Astrocyte (in vitro differentiated cells and primary cell): Measurements from ENCODE around the gene SPATA31E1. TPM values are rescaled to one million over a fixed set of nuclear protein-coding genes. Genes with fewer than 3 reads are reported as not detected.
A peak's percentile ranks its signal among the peaks of the same experiment; 100 is the strongest.
"Not testable (repeated sequence)": the region's sequence is repeated elsewhere in the genome, so short reads cannot be mapped to it uniquely, and the experiment has no call there.

Source experiments
- DNase-seq: peaks from one replicate; pipeline ENCODE4 v3.0.0-alpha.2; 2010; ENCODE audit warnings: low read depth
- FAIRE-seq: peaks from 2 replicates; lab custom pipeline; 2011; peaks lifted over from hg19 to GRCh38; lab: Jason Lieb, UNC
- H2AFZ ChIP-seq: 2 replicates; pipeline ENCODE4 v1.6.0; 2012; ENCODE audit warnings: low read depth, low read length, inconsistent platforms
- H3K27ac ChIP-seq: 2 replicates; pipeline ENCODE4 v1.5.1; 2011; ENCODE audit warnings: low read depth, low read length, inconsistent platforms
- H3K27me3 ChIP-seq: 2 replicates; pipeline ENCODE4 v1.6.0; 2011; ENCODE audit warnings: low read length, inconsistent platforms; ENCODE audit not compliant: insufficient read depth
- H3K36me3 ChIP-seq: 2 replicates; pipeline ENCODE4 v1.5.1; 2011; ENCODE audit warnings: low read length, inconsistent platforms; ENCODE audit not compliant: insufficient read depth
- H3K4me1 ChIP-seq: 2 replicates; pipeline ENCODE4 v1.5.1; 2011; ENCODE audit warnings: low read length, inconsistent platforms; ENCODE audit not compliant: insufficient read depth
- H3K4me2 ChIP-seq: 2 replicates; pipeline ENCODE4 v1.6.0; 2012; ENCODE audit warnings: low read length, inconsistent platforms
- H3K4me3 ChIP-seq: 2 replicates; pipeline ENCODE4 v1.5.1; 2011; ENCODE audit warnings: low read depth, mild to moderate bottlenecking, low read length, inconsistent platforms; ENCODE audit not compliant: insufficient read depth
- H3K79me2 ChIP-seq: 2 replicates; pipeline ENCODE4 v1.6.0; 2012; ENCODE audit warnings: mild to moderate bottlenecking, low read length, inconsistent platforms; ENCODE audit not compliant: insufficient read depth
- H3K9ac ChIP-seq: 2 replicates; pipeline ENCODE4 v1.6.0; 2012; ENCODE audit warnings: mild to moderate bottlenecking, low read length, inconsistent platforms
- H3K9me3 ChIP-seq: 2 replicates; pipeline ENCODE4 v1.5.1; 2012; ENCODE audit warnings: low read depth, mild to moderate bottlenecking, low read length, inconsistent platforms; ENCODE audit not compliant: insufficient read depth
- H4K20me1 ChIP-seq: 2 replicates; pipeline ENCODE4 v1.6.0; 2012; ENCODE audit warnings: low read length, inconsistent platforms; ENCODE audit not compliant: insufficient read depth
- H3K27ac Mint-ChIP-seq: one replicate; pipeline ENCODE4 v1.8.0; 2021; ENCODE audit warnings: mild to moderate bottlenecking, mixed read lengths; ENCODE audit not compliant: unreplicated experiment
- H3K27me3 Mint-ChIP-seq: one replicate; pipeline ENCODE4 v1.8.0; 2021; ENCODE audit warnings: low read depth, mixed read lengths; ENCODE audit not compliant: unreplicated experiment
- H3K36me3 Mint-ChIP-seq: one replicate; pipeline ENCODE4 v1.8.0; 2021; ENCODE audit warnings: low read depth, mixed read lengths; ENCODE audit not compliant: unreplicated experiment
- H3K4me1 Mint-ChIP-seq: one replicate; pipeline ENCODE4 v1.8.0; 2021; ENCODE audit warnings: low read depth, mixed read lengths; ENCODE audit not compliant: unreplicated experiment
- H3K4me3 Mint-ChIP-seq: one replicate; pipeline ENCODE4 v1.8.0; 2021; ENCODE audit warnings: mild to moderate bottlenecking, moderate library complexity, mixed read lengths; ENCODE audit not compliant: unreplicated experiment
- H3K9me3 Mint-ChIP-seq: one replicate; pipeline ENCODE4 v1.8.0; 2021; ENCODE audit warnings: mild to moderate bottlenecking, mixed read lengths; ENCODE audit not compliant: unreplicated experiment
- EZH2 ChIP-seq: IDR thresholded peaks from 2 replicates; pipeline ENCODE4 v1.6.1; 2012; ENCODE audit warnings: mild to moderate bottlenecking, low read length, inconsistent platforms; ENCODE audit not compliant: insufficient read depth
- total RNA-seq: library from RNA; stranded (reverse); gene quantifications from 2 replicates; pipeline ENCODE4 v1.2.1, GENCODE V29; 2021
- TF ChIP-seq, protein P1 (sequence below): IDR thresholded peaks from 2 replicates; pipeline ENCODE4 v1.5.1; 2011; ENCODE audit warnings: low read depth, mild to moderate bottlenecking, inconsistent platforms, low read length, moderate library complexity; ENCODE audit not compliant: insufficient read depth

The SPATA31E1 gene
- total RNA-seq, 1 donor from 2014 or later, result not detected

DNA sequence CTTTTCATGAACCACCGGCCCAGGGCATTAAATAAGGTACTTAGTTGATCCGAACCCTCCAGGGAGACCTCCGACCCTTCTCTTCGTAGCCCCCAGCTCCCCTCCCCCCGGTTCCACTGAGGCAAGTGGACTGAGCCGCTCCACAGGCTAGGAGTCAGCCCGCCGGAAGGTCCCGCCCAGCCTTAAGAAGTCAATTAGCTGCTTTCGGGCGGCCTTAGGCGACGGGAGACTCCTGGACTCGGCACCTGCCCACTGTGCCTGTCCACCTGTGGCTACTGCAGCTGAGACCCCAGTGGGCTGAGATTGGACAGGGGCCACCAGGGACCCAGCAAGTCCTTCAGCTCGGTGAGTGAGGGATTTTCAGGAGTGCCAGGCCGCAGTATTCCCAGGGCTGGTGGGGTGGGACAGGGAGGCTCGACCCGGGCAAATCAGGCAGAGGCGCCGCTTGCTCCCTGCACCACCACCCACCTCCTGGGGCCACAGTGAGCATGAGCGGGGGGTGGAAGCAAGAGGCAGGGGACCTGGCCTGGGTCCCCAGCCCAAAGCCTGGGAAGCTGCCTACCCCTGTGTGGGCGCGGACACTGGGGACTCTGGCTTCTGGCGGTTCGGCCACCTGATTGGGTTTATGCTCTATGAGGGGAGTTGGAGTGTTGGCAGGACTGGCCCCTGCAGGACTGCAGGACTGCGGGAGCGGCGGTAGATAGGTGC, 39.6 kb upstream of the SPATA31E1 start:
- Histone ChIP-seq H3K79me2 (no peaks in the 10 kb centered on the region), H3K4me3 (no peak overlapping the region), H3K36me3 (no peaks in the 10 kb centered on the region), H4K20me1 (no peaks in the 10 kb centered on the region), H2AFZ (no peak overlapping the region), H3K4me1 (no peaks in the 10 kb centered on the region), H3K27ac (no peak overlapping the region), H3K4me2 (no peak overlapping the region), H3K27me3 (no peaks in the 10 kb centered on the region), H3K9me3 (no peaks in the 10 kb centered on the region), H3K9ac (no peak overlapping the region)
- FAIRE-seq (no peak), DNase-seq (no peak)
- Mint-ChIP-seq H3K4me3 (no peak overlapping the region), H3K36me3 (no peaks in the 10 kb centered on the region), H3K4me1 (no peaks in the 10 kb centered on the region), H3K27me3 (peaks cover 8% of the 10 kb centered on the region), H3K27ac (no peak overlapping the region), H3K9me3 (peaks cover 4% of the 10 kb centered on the region)
- TF ChIP-seq EZH2, result no peak
- TF ChIP-seq, protein P1, sequence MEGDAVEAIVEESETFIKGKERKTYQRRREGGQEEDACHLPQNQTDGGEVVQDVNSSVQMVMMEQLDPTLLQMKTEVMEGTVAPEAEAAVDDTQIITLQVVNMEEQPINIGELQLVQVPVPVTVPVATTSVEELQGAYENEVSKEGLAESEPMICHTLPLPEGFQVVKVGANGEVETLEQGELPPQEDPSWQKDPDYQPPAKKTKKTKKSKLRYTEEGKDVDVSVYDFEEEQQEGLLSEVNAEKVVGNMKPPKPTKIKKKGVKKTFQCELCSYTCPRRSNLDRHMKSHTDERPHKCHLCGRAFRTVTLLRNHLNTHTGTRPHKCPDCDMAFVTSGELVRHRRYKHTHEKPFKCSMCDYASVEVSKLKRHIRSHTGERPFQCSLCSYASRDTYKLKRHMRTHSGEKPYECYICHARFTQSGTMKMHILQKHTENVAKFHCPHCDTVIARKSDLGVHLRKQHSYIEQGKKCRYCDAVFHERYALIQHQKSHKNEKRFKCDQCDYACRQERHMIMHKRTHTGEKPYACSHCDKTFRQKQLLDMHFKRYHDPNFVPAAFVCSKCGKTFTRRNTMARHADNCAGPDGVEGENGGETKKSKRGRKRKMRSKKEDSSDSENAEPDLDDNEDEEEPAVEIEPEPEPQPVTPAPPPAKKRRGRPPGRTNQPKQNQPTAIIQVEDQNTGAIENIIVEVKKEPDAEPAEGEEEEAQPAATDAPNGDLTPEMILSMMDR, result no peak

DNA sequence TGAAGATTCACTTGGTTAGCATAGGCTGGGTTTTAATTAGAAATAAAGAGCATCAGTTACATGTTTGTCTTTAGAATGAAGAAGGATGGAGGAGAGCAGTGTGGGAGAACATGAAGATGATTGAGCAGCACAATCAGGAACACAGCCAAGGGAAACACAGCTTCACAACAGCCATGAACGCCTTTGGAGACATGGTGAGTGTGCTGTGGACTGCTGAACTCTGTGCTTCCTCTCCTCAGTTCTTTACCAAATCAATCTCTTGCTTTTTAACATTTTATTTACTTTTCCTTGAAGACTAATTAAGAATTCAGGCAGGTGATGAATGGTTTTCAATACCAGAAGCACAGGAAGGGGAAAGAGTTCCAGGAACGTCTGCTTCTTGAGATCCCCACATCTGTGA, 38.2 kb upstream of the SPATA31E1 start:
- no peak overlapping the region for H3K27ac Mint-ChIP-seq
- H3K4me3 Mint-ChIP-seq, result no peak overlapping the region
- no peaks in the 10 kb centered on the region for H3K4me1 Mint-ChIP-seq
- no peak overlapping the region for H3K4me3 ChIP-seq
- H3K79me2 ChIP-seq, result no peaks in the 10 kb centered on the region
- no peaks in the 10 kb centered on the region for H3K4me1 ChIP-seq
- no peaks in the 10 kb centered on the region for H3K36me3 Mint-ChIP-seq
- H3K4me2 ChIP-seq, result no peak overlapping the region
- peak; percentile 60 for DNase-seq
- H3K9me3 Mint-ChIP-seq, result peaks cover 4% of the 10 kb centered on the region
- peaks cover 10% of the 10 kb centered on the region for H3K27me3 Mint-ChIP-seq
- no peaks in the 10 kb centered on the region for H3K9me3 ChIP-seq
- no peak overlapping the region for H2AFZ ChIP-seq
- H3K9ac ChIP-seq, result no peak overlapping the region
- no peaks in the 10 kb centered on the region for H3K36me3 ChIP-seq
- no peak overlapping the region for H3K27ac ChIP-seq
- H4K20me1 ChIP-seq, result no peaks in the 10 kb centered on the region
- H3K27me3 ChIP-seq, result no peaks in the 10 kb centered on the region
- no peak for FAIRE-seq
- no peak for TF ChIP-seq EZH2
- TF ChIP-seq, protein P1, result no peak

DNA sequence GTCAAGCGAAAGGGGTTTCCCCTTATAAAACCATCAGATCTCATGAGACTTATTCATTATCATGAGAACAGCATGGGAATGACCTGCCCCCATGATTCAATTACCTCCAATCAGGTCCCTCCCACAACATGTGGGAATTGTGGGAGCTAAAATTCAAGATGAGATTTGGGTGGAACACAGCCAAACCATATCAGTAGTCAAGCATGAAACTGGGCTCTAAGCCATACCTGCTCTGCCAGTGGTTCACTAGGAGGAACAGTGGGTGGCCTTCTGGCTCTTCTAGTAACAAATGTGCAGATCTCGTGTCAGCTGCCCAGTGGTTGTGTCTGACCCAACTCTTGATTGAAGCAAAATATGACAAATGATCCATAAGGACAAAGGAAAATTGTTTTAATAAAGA, 34.9 kb upstream of the SPATA31E1 start:
- FAIRE-seq, H2AFZ ChIP-seq, H3K9me3 ChIP-seq, H3K4me1 ChIP-seq, H4K20me1 ChIP-seq, H3K27ac ChIP-seq, H3K9ac ChIP-seq, H3K9me3 Mint-ChIP-seq, H3K27ac Mint-ChIP-seq, H3K4me1 Mint-ChIP-seq, H3K4me3 Mint-ChIP-seq, H3K4me3 ChIP-seq, H3K27me3 ChIP-seq, H3K4me2 ChIP-seq, H3K36me3 ChIP-seq, H3K79me2 ChIP-seq, H3K36me3 Mint-ChIP-seq: not testable (repeated sequence)
- H3K27me3 Mint-ChIP-seq, result peaks cover 10% of the 10 kb centered on the region
- peak; percentile 27 for DNase-seq
